GM12891 (cell line): ENCODE results near the gene ARMCX6.

Experiments
- POLR2A ChIP-seq: IDR thresholded peaks from 2 replicates; pipeline ENCODE4 v1.6.1; 2011; ENCODE audit warnings: low read depth, low read length, control low read depth
- SPI1 ChIP-seq: IDR thresholded peaks from 2 replicates; pipeline ENCODE4 v1.6.1; 2011; ENCODE audit warnings: low read depth, low read length, control low read depth
- TAF1 ChIP-seq: IDR thresholded peaks from 2 replicates; pipeline ENCODE4 v1.6.1; 2011; ENCODE audit warnings: low read depth, low read length, control low read depth

DNA sequence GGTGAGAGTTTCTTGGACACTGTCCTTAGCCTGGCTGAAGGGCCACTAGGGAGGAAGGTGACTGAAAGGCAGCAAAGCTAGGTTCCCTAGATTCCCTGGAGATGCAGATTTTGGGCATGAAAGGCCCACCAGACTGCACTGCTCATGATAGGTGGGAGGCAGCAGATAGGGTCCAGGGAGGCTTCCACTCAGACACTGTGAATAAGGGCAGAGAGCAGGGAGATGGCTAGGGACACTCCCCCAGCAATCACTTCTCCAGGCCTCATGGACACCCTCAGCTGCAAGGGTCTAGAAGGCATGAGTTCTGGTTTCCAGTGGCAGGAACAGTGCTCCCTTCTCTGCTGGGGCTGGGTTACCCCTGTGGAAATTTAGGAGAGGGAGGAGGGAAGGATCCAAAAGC is 21.8 kb upstream of the ARMCX6 start:
- TF ChIP-seq POLR2A (peak; percentile 47; the same call in 1 of the 2 replicates), SPI1 (no peak), TAF1 (no peak)
